ENCODE results near the gene AKR7A3.

The AKR7A3 gene

GRCh38 chr1:19330449-19331135, 42.0 kb upstream of the AKR7A3 start:
- TF ChIP-seq, protein P1, sequence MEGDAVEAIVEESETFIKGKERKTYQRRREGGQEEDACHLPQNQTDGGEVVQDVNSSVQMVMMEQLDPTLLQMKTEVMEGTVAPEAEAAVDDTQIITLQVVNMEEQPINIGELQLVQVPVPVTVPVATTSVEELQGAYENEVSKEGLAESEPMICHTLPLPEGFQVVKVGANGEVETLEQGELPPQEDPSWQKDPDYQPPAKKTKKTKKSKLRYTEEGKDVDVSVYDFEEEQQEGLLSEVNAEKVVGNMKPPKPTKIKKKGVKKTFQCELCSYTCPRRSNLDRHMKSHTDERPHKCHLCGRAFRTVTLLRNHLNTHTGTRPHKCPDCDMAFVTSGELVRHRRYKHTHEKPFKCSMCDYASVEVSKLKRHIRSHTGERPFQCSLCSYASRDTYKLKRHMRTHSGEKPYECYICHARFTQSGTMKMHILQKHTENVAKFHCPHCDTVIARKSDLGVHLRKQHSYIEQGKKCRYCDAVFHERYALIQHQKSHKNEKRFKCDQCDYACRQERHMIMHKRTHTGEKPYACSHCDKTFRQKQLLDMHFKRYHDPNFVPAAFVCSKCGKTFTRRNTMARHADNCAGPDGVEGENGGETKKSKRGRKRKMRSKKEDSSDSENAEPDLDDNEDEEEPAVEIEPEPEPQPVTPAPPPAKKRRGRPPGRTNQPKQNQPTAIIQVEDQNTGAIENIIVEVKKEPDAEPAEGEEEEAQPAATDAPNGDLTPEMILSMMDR (IDR thresholded peaks at IDR 0.05; ENCODE audit: extremely low read depth, missing control alignments): no peak
- DNase-seq (ENCODE audit: low spot score): no peak

GRCh38 chr1:19329611-19330010, 41.0 kb upstream of the AKR7A3 start:
- TF ChIP-seq, protein P1 (IDR thresholded peaks at IDR 0.05; ENCODE audit: extremely low read depth, missing control alignments): no peak

DNA sequence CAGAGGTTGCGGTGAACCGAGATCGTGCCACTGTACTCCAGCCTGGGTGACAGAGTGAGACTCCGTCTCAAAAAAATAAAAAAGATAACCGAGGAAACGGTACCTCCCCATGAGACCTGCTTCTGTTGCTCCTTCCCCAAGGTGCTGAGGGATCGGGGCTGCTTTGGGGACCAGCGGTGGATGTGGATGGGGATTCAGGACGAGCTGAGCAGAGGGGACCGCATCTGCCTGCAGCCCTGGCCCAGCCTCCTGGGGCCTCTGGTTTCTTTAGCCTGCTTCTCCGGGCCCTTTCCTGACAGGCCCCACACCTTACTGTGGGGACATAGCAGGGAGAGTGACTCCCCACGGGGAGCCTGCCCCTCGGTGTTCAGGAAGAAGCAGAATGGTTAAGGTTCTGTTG, 40.6 kb upstream of the AKR7A3 start:
- TF ChIP-seq, protein P1 (IDR thresholded peaks at IDR 0.05; ENCODE audit: extremely low read depth, missing control alignments): no peak
- DNase-seq (ENCODE audit: low spot score): no peak

More at GRCh38 chr1:19329611-19330010, 41.0 kb upstream of the AKR7A3 start:
- DNase-seq (ENCODE audit: low spot score): no peak

DNA sequence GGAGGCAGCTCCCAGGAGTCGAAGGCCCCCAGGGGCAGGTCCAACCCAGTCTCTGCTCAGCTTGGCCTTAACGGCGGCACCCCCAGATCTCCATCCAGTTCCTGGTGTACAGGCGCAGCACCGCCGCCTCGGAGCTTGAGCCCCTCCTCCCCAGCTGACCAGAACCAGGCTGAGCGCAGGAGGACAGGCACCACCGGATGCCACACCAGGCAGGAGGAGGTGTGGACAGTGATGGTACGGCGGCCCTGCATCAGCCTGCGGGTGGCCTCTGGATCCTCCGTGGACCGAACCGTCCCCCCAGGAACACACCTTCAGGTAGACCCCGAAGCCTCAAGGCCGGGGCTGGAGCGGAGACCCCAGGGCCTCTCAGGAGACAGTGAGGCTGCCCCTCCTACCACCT, 39.9 kb upstream of the AKR7A3 start:
- DNase-seq (ENCODE audit: low spot score): no peak
- TF ChIP-seq, protein P1 (IDR thresholded peaks at IDR 0.05; ENCODE audit: extremely low read depth, missing control alignments): no peak

DNA sequence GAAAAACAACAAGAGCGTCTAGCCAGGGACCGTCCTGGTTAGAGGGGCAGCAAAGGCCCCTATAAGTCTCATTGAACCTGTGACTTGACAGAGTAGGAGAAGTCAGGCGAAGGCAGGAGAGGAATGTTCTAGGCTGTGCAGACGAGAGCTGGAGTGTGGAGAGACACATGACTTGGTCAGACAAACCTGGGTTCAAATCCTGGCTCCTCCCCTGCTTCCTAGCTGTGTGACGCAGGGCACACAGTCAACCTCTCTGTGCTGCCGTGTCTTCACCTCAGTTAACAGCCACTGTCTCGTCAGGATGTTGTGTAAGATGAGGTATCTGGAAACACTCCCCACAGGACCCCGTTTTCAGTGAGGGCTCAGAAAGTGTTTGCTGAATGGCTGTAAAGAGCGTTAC, 39.2 kb upstream of the AKR7A3 start:
- no peak for DNase-seq (ENCODE audit: low spot score)
- TF ChIP-seq, protein P1 (IDR thresholded peaks at IDR 0.05; ENCODE audit: extremely low read depth, missing control alignments): no peak

DNA sequence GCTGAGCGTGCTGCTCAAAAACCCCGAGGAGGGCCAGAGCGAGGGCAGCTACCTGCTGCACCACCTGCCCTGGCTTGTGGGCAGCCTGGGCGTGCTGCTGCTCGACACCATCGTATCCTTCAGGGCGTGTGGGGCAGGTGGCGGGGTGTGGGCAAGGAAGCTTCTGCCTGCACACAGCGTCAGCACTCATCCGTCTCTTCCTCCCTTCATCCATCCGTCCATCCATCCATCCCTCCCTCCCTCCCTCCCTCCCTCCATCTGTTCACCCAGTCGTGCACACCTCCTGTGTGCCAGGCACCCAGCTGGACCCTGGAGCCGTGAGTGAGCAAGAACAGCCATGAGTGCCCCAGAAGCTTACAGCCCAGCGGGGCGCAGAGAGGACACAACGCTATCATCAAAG, 38.7 kb upstream of the AKR7A3 start:
- no peak for DNase-seq (ENCODE audit: low spot score)
- TF ChIP-seq, protein P1 (IDR thresholded peaks at IDR 0.05; ENCODE audit: extremely low read depth, missing control alignments): no peak

- DNase-seq (ENCODE audit: low spot score): no peak
- TF ChIP-seq, protein P1 (IDR thresholded peaks at IDR 0.05; ENCODE audit: extremely low read depth, missing control alignments): no peak
Measured at GRCh38 chr1:19326748-19327065, 38.1 kb upstream of the AKR7A3 start.
